ENCODE results near the gene TRDMT1.

- no peak for TF ChIP-seq POLR2AphosphoS5 (IDR thresholded peaks at IDR 0.05)
- TF ChIP-seq POLR2A (IDR thresholded peaks at IDR 0.05): no peak
- no peak for TF ChIP-seq CTCF (IDR thresholded peaks at IDR 0.05 in 8 of 11, conservative IDR thresholded peaks at IDR 0.05 in 3 of 11)
These were observed 53.5 kb downstream of the TRDMT1 start for GRCh38 chr10:17147884-17148489.
